B cell (primary cell): ENCODE measurements around the gene TBC1D30. TPM values are rescaled to one million over a fixed set of nuclear protein-coding genes. Genes with fewer than 3 reads are reported as not detected.

Experiments
- ATAC-seq: fragments of 200-7000 bp; cut with Tn5 transposase; one replicate; pipeline ENCODE4 v1.10.0; 2021; ENCODE audit warnings: low read depth, mild to moderate bottlenecking, moderate number of reproducible peaks, moderate library complexity
- CTCF ChIA-PET: fragments of 350-600 bp; sonication (Branson Sonifier 250); formaldehyde crosslinking; loops from one replicate; lab custom pipeline; 2021; ENCODE audit warnings: antibody characterized with exemption, inconsistent platforms; lab: Charles Lee
- POLR2A ChIA-PET: fragments of 350-600 bp; sonication (Branson Sonifier 250); formaldehyde crosslinking; loops from one replicate; lab custom pipeline; 2021; ENCODE audit warnings: antibody characterized with exemption; lab: Charles Lee
- DNase-seq: peaks from one replicate; pipeline ENCODE4 v3.0.0; 2013
- H2AFZ ChIP-seq: 2 replicates; pipeline ENCODE4 v1.6.1; 2012; ENCODE audit warnings: mild to moderate bottlenecking, low read depth, low read length; ENCODE audit not compliant: insufficient read depth, poor library complexity, severe bottlenecking
- H3K27ac ChIP-seq, 2 donors: 1 replicate in 1 of 2; 2 replicates in 1 of 2; pipeline ENCODE4 v1.5.1; 2012 to 2013; ENCODE audit warnings: low read length in 2 of 2, mild to moderate bottlenecking in 2 of 2, moderate library complexity in 1 of 2
- H3K27me3 ChIP-seq, 4 experiments: fragments of 200-600 bp in 1 of 4; sonication (generic) in 1 of 4; replicated peaks in 1 of 4; 1 replicate in 2 of 4; 2 replicates in 2 of 4; pipeline versions ENCODE4 v1.6.1 to v1.7.0; 2013 to 2016; ENCODE audit warnings: low read length in 3 of 4, mild to moderate bottlenecking in 2 of 4, mixed read lengths in 1 of 4, moderate library complexity in 1 of 4; ENCODE audit not compliant: insufficient read depth in 4 of 4, control insufficient read depth in 3 of 4; ENCODE audit errors: control extremely low read depth in 1 of 4
- H3K36me3 ChIP-seq, 2 experiments: replicated peaks in 1 of 2; 1 replicate in 1 of 2; 2 replicates in 1 of 2; pipeline versions ENCODE4 v1.6.1 to v1.7.1; 2013; ENCODE audit warnings: low read length in 1 of 2; ENCODE audit not compliant: insufficient read depth in 2 of 2, control insufficient read depth in 1 of 2; ENCODE audit errors: control extremely low read depth in 1 of 2, extremely low read depth in 1 of 2
- H3K4me1 ChIP-seq, 2 donors: fragments of 200-600 bp in 1 of 2; sonication (generic) in 1 of 2; 1 replicate in 1 of 2; 2 replicates in 1 of 2; pipeline versions ENCODE4 v1.5.1 to v1.6.1; 2013 to 2017; ENCODE audit warnings: low read length in 2 of 2; ENCODE audit not compliant: control insufficient read depth in 2 of 2, insufficient read depth in 2 of 2
- H3K4me2 ChIP-seq: replicated peaks from 2 replicates; pipeline ENCODE3; 2012; ENCODE audit warnings: mild to moderate bottlenecking, low read depth, low read length; ENCODE audit not compliant: poor library complexity, severe bottlenecking
- H3K4me3 ChIP-seq, 5 experiments: fragments of 200-600 bp in 1 of 5; sonication (generic) in 1 of 5; 1 replicate in 3 of 5; 2 replicates in 2 of 5; pipeline versions ENCODE4 v1.5.1 to v1.7.0; 2011 to 2016; ENCODE audit warnings: low read length in 4 of 5, mild to moderate bottlenecking in 4 of 5, low read depth in 2 of 5, control low read depth in 1 of 5, moderate library complexity in 1 of 5; ENCODE audit not compliant: insufficient read depth in 1 of 5; ENCODE audit errors: control extremely low read depth in 1 of 5, extremely low read depth in 1 of 5
- H3K79me2 ChIP-seq: fragments of 200-600 bp; sonication (generic); one replicate; pipeline ENCODE4 v1.6.0; 2016; ENCODE audit warnings: low read length; ENCODE audit not compliant: control insufficient read depth, insufficient read depth
- H3K9ac ChIP-seq: fragments of 200-600 bp; sonication (generic); 2 replicates; pipeline ENCODE4 v1.6.1; 2017; ENCODE audit warnings: mild to moderate bottlenecking, low read length, moderate library complexity
- H3K9me3 ChIP-seq, 3 donors: one replicate each; pipeline versions ENCODE4 v1.6.1 to v1.7.1; 2013; ENCODE audit warnings: low read length in 2 of 3; ENCODE audit not compliant: control insufficient read depth in 2 of 3, insufficient read depth in 1 of 3; ENCODE audit errors: control extremely low read depth in 1 of 3
- H4K20me1 ChIP-seq: 2 replicates; pipeline ENCODE4 v1.6.0; 2012; ENCODE audit warnings: mild to moderate bottlenecking, low read length; ENCODE audit not compliant: insufficient read depth, control insufficient read depth, poor library complexity, severe bottlenecking
- H3K27ac Mint-ChIP-seq: one replicate; pipeline ENCODE4 v1.8.0; 2021; ENCODE audit warnings: mixed read lengths
- H3K27me3 Mint-ChIP-seq: one replicate; pipeline ENCODE4 v1.8.0; 2021; ENCODE audit warnings: mixed read lengths
- H3K4me1 Mint-ChIP-seq: one replicate; pipeline ENCODE4 v1.8.0; 2021; ENCODE audit warnings: mixed read lengths
- H3K4me3 Mint-ChIP-seq: one replicate; pipeline ENCODE4 v1.8.0; 2021; ENCODE audit warnings: mixed read lengths
- H3K9me3 Mint-ChIP-seq: one replicate; pipeline ENCODE4 v1.8.0; 2022; ENCODE audit warnings: mixed read lengths; ENCODE audit not compliant: insufficient read depth
- CTCF ChIP-seq: fragments of 200-600 bp; IDR thresholded peaks from one replicate; pipeline ENCODE4 v1.8.0; 2022; ENCODE audit warnings: antibody characterized with exemption, mild to moderate bottlenecking
- EZH2 ChIP-seq: IDR thresholded peaks from 2 replicates; pipeline ENCODE4 v1.6.1; 2012; ENCODE audit warnings: borderline replicate concordance, low read depth, mild to moderate bottlenecking, moderate library complexity, low read length; ENCODE audit not compliant: insufficient read depth, poor library complexity, severe bottlenecking
- WGBS: methylation state at CpG from one replicate; pipeline ENCODE4 v1.1.5; 2013; ENCODE audit warnings: missing lambda C conversion rate; ENCODE audit not compliant: insufficient coverage; 5-methylcytosine and 5-hydroxymethylcytosine counted together
- intact Hi-C: fragments of 100-400 bp; cut with micrococcal nuclease; formaldehyde crosslinking; loops from one replicate; pipeline ENCODE4 v1.10.0; 2022
- polyA plus RNA-seq: library from polyadenylated mRNA; depleted of rRNA; stranded (reverse); fragments of >200 nt; gene quantifications from 2 replicates; pipeline ENCODE4 v1.2.3, GENCODE V29; 2012
- total RNA-seq, 2 donors: library from RNA; stranded (reverse); fragments of 120-200 nt in 1 of 2; gene quantifications; 1 replicate in 1 of 2; 2 replicates in 1 of 2; pipeline versions ENCODE4 v1.2.3 to v1.2.4, GENCODE V29; 2013 to 2022

The TBC1D30 gene
- total and polyA plus RNA-seq, 2 donors (not counting 1 experiment from before 2014, with no cell fraction given), result 0.06 to 0.10 TPM

- H3K9ac ChIP-seq, result no peak overlapping the region
- H3K4me1 ChIP-seq, result no peaks in the 10 kb centered on the region
- intact Hi-C loops, result no loop called here
- ChIA-PET POLR2A (no interaction called here), CTCF (no interaction called here)
- Mint-ChIP-seq H3K27me3 (peaks cover 40% of the 10 kb centered on the region), H3K27ac (no peak overlapping the region), H3K4me1 (no peaks in the 10 kb centered on the region), H3K4me3 (no peak overlapping the region), H3K9me3 (no peaks in the 10 kb centered on the region)
- H3K27me3 ChIP-seq, result peaks cover 0 to 2% (median 0%) of the 10 kb centered on the region in 4 experiments
- 91% methylated on average over 4 of the region's 4 CpGs for WGBS
- ATAC-seq (no peak), DNase-seq (no peak)
- no peak overlapping the region for H2AFZ ChIP-seq
- H3K4me3 ChIP-seq, result no peak overlapping the region
- no peaks in the 10 kb centered on the region for H3K9me3 ChIP-seq
- no peaks in the 10 kb centered on the region for H4K20me1 ChIP-seq
- no peaks in the 10 kb centered on the region for H3K79me2 ChIP-seq
- no peak overlapping the region for H3K4me2 ChIP-seq
- H3K27ac ChIP-seq, result no peak overlapping the region
- TF ChIP-seq CTCF, result no peak
- TF ChIP-seq EZH2, result no peak
- H3K36me3 ChIP-seq, result no peaks in the 10 kb centered on the region
These were observed 34.6 kb downstream of the TBC1D30 start for GRCh38 chr12:64858882-64859605.

GRCh38 chr12:64860446-64860998 is 36.1 kb downstream of the TBC1D30 start:
- H4K20me1 ChIP-seq, result no peaks in the 10 kb centered on the region
- no peak overlapping the region for H2AFZ ChIP-seq
- intact Hi-C loops, result no loop called here
- no peak overlapping the region for H3K27ac Mint-ChIP-seq
- peaks cover 28% of the 10 kb centered on the region for H3K27me3 Mint-ChIP-seq
- no peaks in the 10 kb centered on the region for H3K9me3 ChIP-seq
- H3K79me2 ChIP-seq, result no peaks in the 10 kb centered on the region
- ATAC-seq (no peak), DNase-seq (no peak)
- no peak overlapping the region for H3K9ac ChIP-seq
- no peak overlapping the region for H3K4me2 ChIP-seq
- H3K9me3 Mint-ChIP-seq, result no peaks in the 10 kb centered on the region
- H3K27ac ChIP-seq, result no peak overlapping the region
- no peaks in the 10 kb centered on the region for H3K4me1 ChIP-seq
- POLR2A ChIA-PET, result no interaction called here
- CTCF ChIA-PET, result no interaction called here
- H3K27me3 ChIP-seq, result peaks cover 0 to 3% (median 0%) of the 10 kb centered on the region in 4 experiments
- H3K36me3 ChIP-seq, result no peaks in the 10 kb centered on the region
- no peak overlapping the region for H3K4me3 ChIP-seq
- 80% methylated on average over 1 of the region's 4 CpGs for WGBS
- H3K4me1 Mint-ChIP-seq, result no peaks in the 10 kb centered on the region
- TF ChIP-seq EZH2 (no peak), CTCF (no peak)
- H3K4me3 Mint-ChIP-seq, result no peak overlapping the region
